Measurements from ENCODE around the gene HCN3. TPM values are rescaled to one million over a fixed set of nuclear protein-coding genes. Genes with fewer than 3 reads are reported as not detected.

Gene HCN3
- total and polyA plus RNA-seq, 2 donors (not counting 3 experiments of a cell fraction or from before 2014, with no cell fraction given) = 3.3 to 4.1 TPM

DNA sequence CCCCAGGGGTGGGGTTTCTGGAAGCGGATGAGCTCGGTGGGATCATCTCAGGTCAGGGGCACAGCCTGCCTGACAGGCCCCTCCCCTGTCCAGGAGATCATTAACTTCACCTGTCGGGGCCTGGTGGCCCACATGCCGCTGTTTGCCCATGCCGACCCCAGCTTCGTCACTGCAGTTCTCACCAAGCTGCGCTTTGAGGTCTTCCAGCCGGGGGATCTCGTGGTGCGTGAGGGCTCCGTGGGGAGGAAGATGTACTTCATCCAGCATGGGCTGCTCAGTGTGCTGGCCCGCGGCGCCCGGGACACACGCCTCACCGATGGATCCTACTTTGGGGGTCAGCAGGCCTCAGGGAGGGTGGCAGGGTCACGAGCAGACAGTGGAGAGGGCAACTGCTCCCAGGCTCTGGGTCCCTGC lies 8.4 kb downstream of the HCN3 start:
- CTCF ChIA-PET = interaction anchor here (1.1 to 1.2 kb wide), 3 partner anchors 9 to 35 kb away, joined by 3 read pairs; no protein-coding TSS in a partner anchor
- FAIRE-seq (no peak), DNase-seq (ENCODE audit: low read depth, low spot score) (no peak)
- no peaks in the 10 kb centered on the region for H4K20me1 ChIP-seq (replicated peaks; ENCODE audit: control insufficient read depth, extremely low read depth, insufficient read depth, low read length)
- intact Hi-C loops (cut with micrococcal nuclease) (no loop called here), dilution Hi-C loops (cut with MboI; ENCODE audit: extremely low pct_ligation_motif_present, low sequenced_read_pairs) (no loop called here)
- no peaks in the 10 kb centered on the region for H3K9me1 ChIP-seq (replicated peaks; ENCODE audit: control insufficient read depth, extremely low read depth, insufficient read depth, low read length)
- no peaks in the 10 kb centered on the region for H3K79me2 ChIP-seq (ENCODE audit: control insufficient read depth, insufficient read depth, low read length)
- peaks cover 0 to 1% of the 10 kb centered on the region in 2 experiments for H3K27me3 ChIP-seq (ENCODE audit: control insufficient read depth in 2 of 2, insufficient read depth in 2 of 2, low read length in 2 of 2)
- TF ChIP-seq EZH2 (IDR thresholded peaks at IDR 0.05; ENCODE audit: borderline replicate concordance, low read depth, low read length, severe bottlenecking) (no peak), FOS (IDR thresholded peaks at IDR 0.05; ENCODE audit: borderline replicate concordance, insufficient read depth, low read length) (no peak), GATA2 (IDR thresholded peaks at IDR 0.05; ENCODE audit: insufficient read depth, insufficient read length, low read depth, low read length) (no peak), JUN (IDR thresholded peaks at IDR 0.05; ENCODE audit: borderline replicate concordance, insufficient read depth, insufficient read length, low read depth) (no peak), POLR2AphosphoS5 (IDR thresholded peaks at IDR 0.05; ENCODE audit: insufficient read depth, low read depth, low read length) (no peak), POLR2A (IDR thresholded peaks at IDR 0.05; ENCODE audit: low read depth, low read length) (no peak), MYC (IDR thresholded peaks at IDR 0.05; ENCODE audit: low read depth, low read length) (no peak)
- TF ChIP-seq, protein P1, sequence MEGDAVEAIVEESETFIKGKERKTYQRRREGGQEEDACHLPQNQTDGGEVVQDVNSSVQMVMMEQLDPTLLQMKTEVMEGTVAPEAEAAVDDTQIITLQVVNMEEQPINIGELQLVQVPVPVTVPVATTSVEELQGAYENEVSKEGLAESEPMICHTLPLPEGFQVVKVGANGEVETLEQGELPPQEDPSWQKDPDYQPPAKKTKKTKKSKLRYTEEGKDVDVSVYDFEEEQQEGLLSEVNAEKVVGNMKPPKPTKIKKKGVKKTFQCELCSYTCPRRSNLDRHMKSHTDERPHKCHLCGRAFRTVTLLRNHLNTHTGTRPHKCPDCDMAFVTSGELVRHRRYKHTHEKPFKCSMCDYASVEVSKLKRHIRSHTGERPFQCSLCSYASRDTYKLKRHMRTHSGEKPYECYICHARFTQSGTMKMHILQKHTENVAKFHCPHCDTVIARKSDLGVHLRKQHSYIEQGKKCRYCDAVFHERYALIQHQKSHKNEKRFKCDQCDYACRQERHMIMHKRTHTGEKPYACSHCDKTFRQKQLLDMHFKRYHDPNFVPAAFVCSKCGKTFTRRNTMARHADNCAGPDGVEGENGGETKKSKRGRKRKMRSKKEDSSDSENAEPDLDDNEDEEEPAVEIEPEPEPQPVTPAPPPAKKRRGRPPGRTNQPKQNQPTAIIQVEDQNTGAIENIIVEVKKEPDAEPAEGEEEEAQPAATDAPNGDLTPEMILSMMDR (IDR thresholded peaks at IDR 0.05; ENCODE audit: extremely low read depth in 1 of 2, insufficient read depth in 1 of 2, low read depth in 1 of 2, low read length in 2 of 2) = no peak
- TF ChIP-seq, protein P2, sequence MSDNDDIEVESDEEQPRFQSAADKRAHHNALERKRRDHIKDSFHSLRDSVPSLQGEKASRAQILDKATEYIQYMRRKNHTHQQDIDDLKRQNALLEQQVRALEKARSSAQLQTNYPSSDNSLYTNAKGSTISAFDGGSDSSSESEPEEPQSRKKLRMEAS (IDR thresholded peaks at IDR 0.05; ENCODE audit: insufficient read depth, insufficient read length) = no peak
- POLR2A ChIA-PET = no interaction called here
- H3K4me3 ChIP-seq (replicated peaks in 1 of 3; ENCODE audit: insufficient read depth in 1 of 3, low read depth in 1 of 3, low read length in 3 of 3) = no peak overlapping the region
- no peaks in the 10 kb centered on the region for H3K9me3 ChIP-seq (replicated peaks; ENCODE audit: control insufficient read depth, insufficient read depth, low read length)
- H3K36me3 ChIP-seq (ENCODE audit: control insufficient read depth in 2 of 2, extremely low read depth in 1 of 2, insufficient read depth in 2 of 2, low read length in 2 of 2) = no peaks in the 10 kb centered on the region
- H3K4me2 ChIP-seq (ENCODE audit: insufficient read depth, low read length) = no peak overlapping the region
- no TSS peak for BruUV-seq (replicated peaks)
- H3K9ac ChIP-seq (replicated peaks; ENCODE audit: extremely low read depth, insufficient read depth, low read length) = no peak overlapping the region
- no peaks in the 10 kb centered on the region for H3K4me1 ChIP-seq (ENCODE audit: control insufficient read depth, extremely low read depth, insufficient read depth, low read length)
- H3K27ac ChIP-seq (ENCODE audit: insufficient read depth, low read depth, low read length) = no peak overlapping the region
- H2AFZ ChIP-seq (ENCODE audit: low read depth, low read length) = no peak overlapping the region
